MM.1S (cell line): ENCODE measurements around the gene DPP9.
A peak's percentile ranks its signal among the peaks of the same experiment; 100 is the strongest.

Source experiments
- DNase-seq: peaks from one replicate; pipeline ENCODE4 v3.0.0-alpha.2; 2015
- H2AFZ ChIP-seq: fragments of 300-600 bp; sonication (generic); 2 replicates; pipeline ENCODE4 v1.6.0; 2016; ENCODE audit warnings: antibody characterized with exemption, low read length
- H3F3A ChIP-seq: fragments of 300-600 bp; sonication (generic); 2 replicates; pipeline ENCODE4 v1.6.1; 2016; ENCODE audit warnings: mild to moderate bottlenecking, antibody characterized with exemption, low read length, moderate library complexity, mixed read lengths; ENCODE audit not compliant: insufficient read depth
- H3K27ac ChIP-seq: fragments of 300-600 bp; sonication (generic); 2 replicates; pipeline ENCODE4 v1.5.1; 2016; ENCODE audit warnings: mild to moderate bottlenecking, low read length
- H3K27me3 ChIP-seq: fragments of 300-600 bp; sonication (generic); replicated peaks from 2 replicates; pipeline ENCODE4 v1.6.0; 2016; ENCODE audit warnings: low read length; ENCODE audit not compliant: insufficient read depth
- H3K36me3 ChIP-seq: fragments of 300-600 bp; sonication (generic); replicated peaks from 2 replicates; pipeline ENCODE4 v1.6.1; 2016; ENCODE audit warnings: mild to moderate bottlenecking, low read length, mixed read lengths; ENCODE audit not compliant: insufficient read depth
- H3K4me1 ChIP-seq: fragments of 300-600 bp; sonication (generic); 2 replicates; pipeline ENCODE4 v1.6.1; 2016; ENCODE audit warnings: low read length, mixed read lengths
- H3K4me2 ChIP-seq: fragments of 300-600 bp; sonication (generic); 2 replicates; pipeline ENCODE4 v1.6.0; 2016; ENCODE audit warnings: low read depth, low read length
- H3K4me3 ChIP-seq: fragments of 300-600 bp; sonication (generic); 2 replicates; pipeline ENCODE4 v1.5.1; 2016; ENCODE audit warnings: low read length, mixed read lengths
- H3K79me2 ChIP-seq: fragments of 300-600 bp; sonication (generic); 2 replicates; pipeline ENCODE4 v1.6.1; 2016; ENCODE audit warnings: mixed run types, low read length, mixed read lengths
- H3K9ac ChIP-seq: fragments of 300-600 bp; sonication (generic); 2 replicates; pipeline ENCODE4 v1.6.1; 2016; ENCODE audit warnings: low read length, mixed read lengths
- H3K9me2 ChIP-seq: fragments of 300-600 bp; sonication (generic); replicated peaks from 2 replicates; pipeline ENCODE4 v1.6.1; 2016; ENCODE audit warnings: mild to moderate bottlenecking, low read length, mixed read lengths; ENCODE audit not compliant: insufficient read depth
- H3K9me3 ChIP-seq: fragments of 300-600 bp; sonication (generic); replicated peaks from 2 replicates; pipeline ENCODE4 v1.6.1; 2016; ENCODE audit warnings: mild to moderate bottlenecking, low read length, mixed read lengths; ENCODE audit not compliant: insufficient read depth
- H4K20me1 ChIP-seq: fragments of 300-600 bp; sonication (generic); 2 replicates; pipeline ENCODE4 v1.6.1; 2016; ENCODE audit warnings: mild to moderate bottlenecking, low read length, moderate library complexity, mixed read lengths; ENCODE audit not compliant: insufficient read depth
- CTCF ChIP-seq: fragments of 300-600 bp; sonication (generic); IDR thresholded peaks from 2 replicates; pipeline ENCODE4 v1.5.1; 2016; ENCODE audit warnings: antibody characterized with exemption, low read length, mixed read lengths
- EZH2 ChIP-seq: fragments of 300-600 bp; sonication (generic); optimal IDR thresholded peaks from 2 replicates; pipeline ENCODE3; 2017; ENCODE audit warnings: low read depth, mild to moderate bottlenecking, antibody characterized with exemption, low read length, mixed read lengths
- EZH2phosphoT487 ChIP-seq: fragments of 300-600 bp; sonication (generic); IDR thresholded peaks from 2 replicates; pipeline ENCODE4 v1.6.1; 2018; ENCODE audit warnings: antibody characterized with exemption, low read length

The DPP9 gene

GRCh38 chr19:4669723-4670480 is 53.7 kb downstream of the DPP9 start, which contains the start of gene MYDGF:
Gene MYDGF (minus strand): TSS chr19:4670342. CDS start chr19:4670334, 8 bp downstream.
- Histone ChIP-seq H3K9me3 (no peaks in the 10 kb centered on the region), H3K4me2 (peak within 1 kb of the TSS; percentile 98), H4K20me1 (no peaks in the 10 kb centered on the region), H3K36me3 (peaks cover 6% of the 10 kb centered on the region; the same call in 1 of the 2 replicates), H3K4me1 (peaks cover 7% of the 10 kb centered on the region; the same call in 1 of the 2 replicates), H3K9ac (peak within 1 kb of the TSS; percentile 89), H3F3A (peaks cover 16% of the 10 kb centered on the region; the same call in 1 of the 2 replicates), H3K9me2 (no peaks in the 10 kb centered on the region), H2AFZ (peak within 1 kb of the TSS; percentile 76), H3K27me3 (no peaks in the 10 kb centered on the region), H3K4me3 (peak within 1 kb of the TSS; percentile 98), H3K27ac (no peak within 1 kb of the TSS), H3K79me2 (peaks cover 38% of the 10 kb centered on the region)
- TF ChIP-seq CTCF (no peak), EZH2 (no peak), EZH2phosphoT487 (no peak)
- DNase-seq: peak; percentile 96

GRCh38 chr19:4664642-4665041 is 59.0 kb downstream of the DPP9 start:
- TF ChIP-seq EZH2phosphoT487: no peak
- no peak for TF ChIP-seq EZH2
- no peak for TF ChIP-seq CTCF
- Histone ChIP-seq H3K4me1 (peaks cover 7% of the 10 kb centered on the region; the same call in 1 of the 2 replicates), H3K4me3 (no peak overlapping the region), H3K36me3 (peaks cover 10% of the 10 kb centered on the region; the same call in 1 of the 2 replicates), H3K4me2 (no peak overlapping the region), H3K9ac (no peak overlapping the region), H2AFZ (no peak overlapping the region), H3K27ac (no peak overlapping the region), H4K20me1 (no peaks in the 10 kb centered on the region), H3K9me2 (no peaks in the 10 kb centered on the region), H3K9me3 (no peaks in the 10 kb centered on the region), H3K27me3 (no peaks in the 10 kb centered on the region), H3K79me2 (peaks cover 45% of the 10 kb centered on the region), H3F3A (no peaks in the 10 kb centered on the region)
- DNase-seq: no peak

GRCh38 chr19:4662812-4663211 is 60.8 kb downstream of the DPP9 start:
- Histone ChIP-seq H3K4me1 (no peaks in the 10 kb centered on the region), H3K4me2 (no peak overlapping the region), H4K20me1 (no peaks in the 10 kb centered on the region), H3K9ac (no peak overlapping the region), H3K27ac (no peak overlapping the region), H3F3A (no peaks in the 10 kb centered on the region), H3K27me3 (no peaks in the 10 kb centered on the region), H3K9me2 (no peaks in the 10 kb centered on the region), H3K79me2 (peaks cover 28% of the 10 kb centered on the region), H3K4me3 (no peak overlapping the region), H3K9me3 (no peaks in the 10 kb centered on the region), H3K36me3 (peaks cover 7% of the 10 kb centered on the region; the same call in 1 of the 2 replicates), H2AFZ (no peak overlapping the region)
- TF ChIP-seq EZH2phosphoT487 (no peak), EZH2 (no peak), CTCF (no peak)
- DNase-seq: no peak
